ENCODE measurements around the gene GNPDA1. TPM values are rescaled to one million over a fixed set of nuclear protein-coding genes. Genes with fewer than 3 reads are reported as not detected.
A peak's percentile ranks its signal among the peaks of the same experiment; 100 is the strongest.

The GNPDA1 gene
- total and polyA plus RNA-seq, 4 donors = 8.0 to 15.0 (median 10.5) TPM

DNA sequence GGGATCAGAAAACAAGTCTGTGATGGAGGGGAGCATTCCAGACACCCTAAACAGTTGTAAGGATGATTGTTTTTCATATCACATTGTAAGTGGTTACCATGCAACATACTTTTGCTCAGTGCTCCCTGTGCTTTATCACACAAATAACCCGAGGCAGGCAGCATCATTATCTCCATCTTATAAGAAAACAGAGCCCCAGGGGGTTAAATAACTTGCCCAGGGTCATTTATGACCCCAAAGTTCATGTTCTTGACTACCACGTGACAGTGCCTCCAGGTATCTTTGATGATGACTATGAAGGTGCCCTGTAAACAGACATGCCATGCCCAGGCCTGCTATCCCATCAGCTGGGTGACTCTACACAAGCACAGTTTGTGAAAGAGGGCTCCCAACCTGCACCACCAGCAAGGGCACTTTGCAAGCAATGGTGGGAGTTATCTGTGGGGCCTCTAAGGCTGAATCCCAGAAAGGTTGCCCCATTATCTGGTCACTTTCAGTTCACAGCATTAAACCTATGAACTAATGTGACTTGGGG is 9.5 kb downstream of the GNPDA1 start:
- peaks cover 0 to under 1% (median 0%) of the 10 kb centered on the region in 4 donors for H3K4me1 ChIP-seq (ENCODE audit: control insufficient read depth in 4 of 4, insufficient read depth in 4 of 4, low read length in 3 of 4)
- H3K4me3 ChIP-seq (ENCODE audit: low read depth in 1 of 3, low read length in 3 of 3) = no peak overlapping the region
- TF ChIP-seq FOXA2 (IDR thresholded peaks at IDR 0.05) = no peak
- no peak for DNase-seq (ENCODE audit: low spot score)
- H3K9ac ChIP-seq (ENCODE audit: low read depth in 1 of 2, low read length in 2 of 2) = no peak overlapping the region
- no peak overlapping the region for H3K27ac ChIP-seq (ENCODE audit: low read depth in 1 of 2, low read length in 2 of 2)
- no peaks in the 10 kb centered on the region for H3K27me3 ChIP-seq (ENCODE audit: control insufficient read depth in 4 of 4, insufficient read depth in 4 of 4, low read length in 3 of 4)
- H3K36me3 ChIP-seq (ENCODE audit: control insufficient read depth in 4 of 4, insufficient read depth in 3 of 4, low read depth in 1 of 4, low read length in 3 of 4) = peaks cover 6 to 44% (median 36%) of the 10 kb centered on the region in 4 donors
- no peaks in the 10 kb centered on the region for H3K9me3 ChIP-seq (ENCODE audit: control insufficient read depth in 4 of 4, low read length in 3 of 4)
- 57% methylated on average over 2 of the region's 2 CpGs for WGBS

DNA sequence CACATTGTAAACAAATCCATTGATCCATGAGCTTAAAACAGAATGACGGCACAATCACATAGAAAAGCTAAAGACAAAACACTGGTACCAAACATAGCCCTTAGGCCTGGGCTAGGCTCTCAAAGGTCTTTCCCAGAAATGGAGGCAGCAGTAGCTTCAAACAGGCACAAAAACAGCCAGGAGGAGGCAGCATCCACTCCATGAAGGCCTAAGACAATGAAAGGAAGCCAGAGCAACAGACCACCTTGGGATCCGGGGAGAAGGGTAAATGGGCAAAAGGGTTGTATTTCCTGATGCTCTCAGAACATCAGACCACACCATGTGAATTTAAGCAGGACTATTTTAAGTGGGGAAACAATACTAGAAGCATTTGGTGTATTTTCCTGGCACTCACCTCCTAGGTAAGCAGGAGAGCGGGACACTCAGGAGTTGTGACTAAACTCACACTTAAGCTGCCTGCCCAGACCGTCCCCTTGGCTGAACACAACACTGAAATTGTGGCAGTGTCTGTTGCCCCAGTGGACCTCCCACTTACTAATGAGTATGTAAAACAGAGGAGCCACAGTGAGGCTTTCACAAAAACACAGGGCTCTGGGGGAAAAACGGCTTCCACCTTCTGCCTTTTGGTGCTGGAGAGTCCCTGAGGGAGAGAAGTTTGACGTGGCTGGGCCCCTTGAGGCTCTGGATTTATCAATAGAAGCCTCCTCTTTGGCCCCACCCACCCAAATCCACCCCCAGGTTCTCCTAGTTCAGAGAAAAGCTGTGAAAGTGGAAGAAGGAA is 11.9 kb downstream of the GNPDA1 start:
- Histone ChIP-seq H3K9me3 (ENCODE audit: control insufficient read depth in 4 of 4, low read length in 3 of 4) (no peaks in the 10 kb centered on the region), H3K36me3 (ENCODE audit: control insufficient read depth in 4 of 4, insufficient read depth in 3 of 4, low read depth in 1 of 4, low read length in 3 of 4) (peaks cover 6 to 34% (median 32%) of the 10 kb centered on the region in 4 donors), H3K27ac (ENCODE audit: low read depth in 1 of 2, low read length in 2 of 2) (no peak overlapping the region), H3K4me3 (ENCODE audit: low read depth in 1 of 3, low read length in 3 of 3) (no peak overlapping the region), H3K4me1 (ENCODE audit: control insufficient read depth in 4 of 4, insufficient read depth in 4 of 4, low read length in 3 of 4) (peaks cover 0 to 14% (median 10%) of the 10 kb centered on the region in 4 donors), H3K9ac (ENCODE audit: low read depth in 1 of 2, low read length in 2 of 2) (no peak overlapping the region), H3K27me3 (ENCODE audit: control insufficient read depth in 4 of 4, insufficient read depth in 4 of 4, low read length in 3 of 4) (no peaks in the 10 kb centered on the region)
- WGBS = 84% methylated on average over 6 of the region's 6 CpGs
- DNase-seq (ENCODE audit: low spot score) = no peak
- no peak for TF ChIP-seq MAX (IDR thresholded peaks at IDR 0.05)
- TF ChIP-seq, protein P1, sequence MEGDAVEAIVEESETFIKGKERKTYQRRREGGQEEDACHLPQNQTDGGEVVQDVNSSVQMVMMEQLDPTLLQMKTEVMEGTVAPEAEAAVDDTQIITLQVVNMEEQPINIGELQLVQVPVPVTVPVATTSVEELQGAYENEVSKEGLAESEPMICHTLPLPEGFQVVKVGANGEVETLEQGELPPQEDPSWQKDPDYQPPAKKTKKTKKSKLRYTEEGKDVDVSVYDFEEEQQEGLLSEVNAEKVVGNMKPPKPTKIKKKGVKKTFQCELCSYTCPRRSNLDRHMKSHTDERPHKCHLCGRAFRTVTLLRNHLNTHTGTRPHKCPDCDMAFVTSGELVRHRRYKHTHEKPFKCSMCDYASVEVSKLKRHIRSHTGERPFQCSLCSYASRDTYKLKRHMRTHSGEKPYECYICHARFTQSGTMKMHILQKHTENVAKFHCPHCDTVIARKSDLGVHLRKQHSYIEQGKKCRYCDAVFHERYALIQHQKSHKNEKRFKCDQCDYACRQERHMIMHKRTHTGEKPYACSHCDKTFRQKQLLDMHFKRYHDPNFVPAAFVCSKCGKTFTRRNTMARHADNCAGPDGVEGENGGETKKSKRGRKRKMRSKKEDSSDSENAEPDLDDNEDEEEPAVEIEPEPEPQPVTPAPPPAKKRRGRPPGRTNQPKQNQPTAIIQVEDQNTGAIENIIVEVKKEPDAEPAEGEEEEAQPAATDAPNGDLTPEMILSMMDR (IDR thresholded peaks at IDR 0.05; ENCODE audit: low read depth, low read length, missing input control) = peak; percentile 13
- TF ChIP-seq FOXA2 (IDR thresholded peaks at IDR 0.05) = no peak
- TF ChIP-seq YY1 (IDR thresholded peaks at IDR 0.05) = no peak
- TF ChIP-seq NR2F2 (IDR thresholded peaks at IDR 0.05) = no peak
- TF ChIP-seq SP1 (IDR thresholded peaks at IDR 0.05) = no peak
- peak; percentile 6 to 51 for TF ChIP-seq RAD21 (IDR thresholded peaks at IDR 0.05)
- TF ChIP-seq RXRA (IDR thresholded peaks at IDR 0.05) = no peak
- TF ChIP-seq REST (IDR thresholded peaks at IDR 0.05) = no peak
- TF ChIP-seq, protein P2, sequence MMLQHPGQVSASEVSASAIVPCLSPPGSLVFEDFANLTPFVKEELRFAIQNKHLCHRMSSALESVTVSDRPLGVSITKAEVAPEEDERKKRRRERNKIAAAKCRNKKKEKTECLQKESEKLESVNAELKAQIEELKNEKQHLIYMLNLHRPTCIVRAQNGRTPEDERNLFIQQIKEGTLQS (IDR thresholded peaks at IDR 0.05) = no peak
- TF ChIP-seq EGR1 (IDR thresholded peaks at IDR 0.05; ENCODE audit: low read depth in 2 of 2) = no peak
- no peak for TF ChIP-seq HNF4A (conservative IDR thresholded peaks at IDR 0.05)
- TF ChIP-seq HNF4G (IDR thresholded peaks at IDR 0.05) = no peak
- TF ChIP-seq, protein P3, sequence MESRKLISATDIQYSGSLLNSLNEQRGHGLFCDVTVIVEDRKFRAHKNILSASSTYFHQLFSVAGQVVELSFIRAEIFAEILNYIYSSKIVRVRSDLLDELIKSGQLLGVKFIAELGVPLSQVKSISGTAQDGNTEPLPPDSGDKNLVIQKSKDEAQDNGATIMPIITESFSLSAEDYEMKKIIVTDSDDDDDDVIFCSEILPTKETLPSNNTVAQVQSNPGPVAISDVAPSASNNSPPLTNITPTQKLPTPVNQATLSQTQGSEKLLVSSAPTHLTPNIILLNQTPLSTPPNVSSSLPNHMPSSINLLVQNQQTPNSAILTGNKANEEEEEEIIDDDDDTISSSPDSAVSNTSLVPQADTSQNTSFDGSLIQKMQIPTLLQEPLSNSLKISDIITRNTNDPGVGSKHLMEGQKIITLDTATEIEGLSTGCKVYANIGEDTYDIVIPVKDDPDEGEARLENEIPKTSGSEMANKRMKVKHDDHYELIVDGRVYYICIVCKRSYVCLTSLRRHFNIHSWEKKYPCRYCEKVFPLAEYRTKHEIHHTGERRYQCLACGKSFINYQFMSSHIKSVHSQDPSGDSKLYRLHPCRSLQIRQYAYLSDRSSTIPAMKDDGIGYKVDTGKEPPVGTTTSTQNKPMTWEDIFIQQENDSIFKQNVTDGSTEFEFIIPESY (IDR thresholded peaks at IDR 0.05) = no peak
